Measurements from ENCODE around the gene RPAP3.
"Not testable (repeated sequence)": the region's sequence is repeated elsewhere in the genome, so short reads cannot be mapped to it uniquely, and the experiment has no call there.

- TF ChIP-seq CTCF, POLR2A (IDR thresholded peaks at IDR 0.05): not testable (repeated sequence)
Measured at GRCh38 chr12:47667935-47668334, 37.9 kb downstream of the RPAP3 start.
